NCI-H2196 (cell line): ENCODE data around the gene TIMM17B.

Experiments
- DNase-seq: peaks from one replicate; lab custom pipeline; 2025; ENCODE audit not compliant: unreplicated experiment; lab: John Stamatoyannopoulos, UW

The TIMM17B gene

DNA sequence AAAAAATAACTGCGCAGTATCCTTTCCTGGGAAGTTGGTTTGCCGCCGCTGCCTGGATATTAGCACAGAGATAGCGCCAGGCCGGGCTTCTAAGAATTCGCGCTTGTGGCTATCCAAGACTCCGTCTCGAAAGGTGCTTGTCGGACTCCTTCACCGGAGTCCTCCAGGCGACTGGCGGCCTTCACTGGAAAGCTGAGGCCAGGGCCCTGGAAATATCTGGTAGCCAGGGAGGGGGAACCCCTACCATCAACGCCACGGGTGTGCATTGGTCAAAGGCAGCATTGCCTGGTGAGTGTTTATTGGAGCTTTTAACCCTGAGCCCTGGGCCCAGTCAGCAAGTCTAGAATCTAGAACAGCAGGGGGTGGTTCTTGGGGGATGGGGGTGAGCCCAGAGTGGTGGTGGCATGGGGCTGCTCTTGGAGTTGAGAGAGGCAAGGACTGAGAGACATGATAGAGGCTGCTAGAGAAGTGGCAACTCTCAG is 21.8 kb upstream of the TIMM17B start:
- DNase-seq, result no peak

- DNase-seq, result peak; percentile 90
These were observed 21.2 kb upstream of the TIMM17B start, which contains the start of gene PIM2 for GRCh38 chrX:48918643-48919340. PIM2 (minus strand) TSS chrX:48919024; CDS start chrX:48918834, 190 bp downstream.

DNA sequence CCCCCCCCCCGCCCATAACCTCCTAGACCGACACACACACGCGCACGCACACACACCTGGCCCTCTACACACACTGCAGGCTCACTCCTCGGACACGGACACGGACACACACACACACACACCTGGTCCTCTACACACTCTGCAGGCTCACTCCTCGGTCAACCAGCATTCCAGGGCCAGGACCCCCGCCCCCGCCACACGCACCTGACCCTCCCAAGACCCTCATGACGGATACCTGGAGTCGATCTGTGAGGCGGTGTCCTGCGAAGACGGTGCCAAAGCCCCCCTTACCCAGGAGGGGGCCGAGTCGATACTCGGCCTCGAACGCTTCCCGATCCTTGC is 20.7 kb upstream of the TIMM17B start:
- no peak for DNase-seq

DNA sequence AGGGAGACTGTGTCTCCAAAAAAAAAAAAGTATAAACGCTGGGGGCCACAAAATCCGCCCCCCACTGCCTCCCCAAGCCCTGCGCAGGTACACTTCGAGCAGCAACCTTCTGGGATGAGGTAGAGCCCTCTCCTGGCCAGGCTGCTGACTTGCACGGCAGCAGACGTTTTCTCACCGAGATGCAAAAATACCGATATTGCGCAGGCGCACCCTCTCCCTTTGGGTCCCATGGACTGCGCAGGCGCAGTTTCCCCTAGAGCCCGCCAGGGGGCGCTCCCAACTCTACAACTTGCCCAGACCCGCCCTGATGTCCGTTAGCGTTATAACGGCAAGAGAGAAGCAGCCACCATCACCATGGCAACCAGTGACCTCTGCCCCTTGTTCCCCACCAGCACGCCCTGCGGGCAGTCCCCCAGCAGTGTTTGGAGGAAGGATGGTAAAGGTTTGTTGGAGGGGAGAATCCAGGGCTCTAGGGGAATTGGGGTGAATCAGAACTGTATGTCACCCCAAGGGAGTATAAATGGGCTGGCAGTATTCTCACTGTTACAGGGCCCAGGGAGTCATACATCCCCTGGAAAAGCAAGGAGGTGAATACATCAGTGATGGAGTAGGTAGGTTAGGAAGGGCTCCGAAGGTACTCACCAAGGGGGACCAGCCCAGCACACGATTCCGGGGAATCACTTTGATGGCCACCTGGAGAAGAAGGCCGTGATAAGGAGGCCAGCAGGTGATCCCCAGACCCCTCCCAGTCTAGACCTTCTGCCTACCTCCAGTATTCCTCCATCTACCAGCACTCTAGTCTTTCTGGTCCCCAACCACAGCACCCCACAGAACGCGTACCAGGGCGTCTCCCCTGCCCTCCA is 19.8 kb upstream of the TIMM17B start:
- DNase-seq, result peak; percentile 88

DNA sequence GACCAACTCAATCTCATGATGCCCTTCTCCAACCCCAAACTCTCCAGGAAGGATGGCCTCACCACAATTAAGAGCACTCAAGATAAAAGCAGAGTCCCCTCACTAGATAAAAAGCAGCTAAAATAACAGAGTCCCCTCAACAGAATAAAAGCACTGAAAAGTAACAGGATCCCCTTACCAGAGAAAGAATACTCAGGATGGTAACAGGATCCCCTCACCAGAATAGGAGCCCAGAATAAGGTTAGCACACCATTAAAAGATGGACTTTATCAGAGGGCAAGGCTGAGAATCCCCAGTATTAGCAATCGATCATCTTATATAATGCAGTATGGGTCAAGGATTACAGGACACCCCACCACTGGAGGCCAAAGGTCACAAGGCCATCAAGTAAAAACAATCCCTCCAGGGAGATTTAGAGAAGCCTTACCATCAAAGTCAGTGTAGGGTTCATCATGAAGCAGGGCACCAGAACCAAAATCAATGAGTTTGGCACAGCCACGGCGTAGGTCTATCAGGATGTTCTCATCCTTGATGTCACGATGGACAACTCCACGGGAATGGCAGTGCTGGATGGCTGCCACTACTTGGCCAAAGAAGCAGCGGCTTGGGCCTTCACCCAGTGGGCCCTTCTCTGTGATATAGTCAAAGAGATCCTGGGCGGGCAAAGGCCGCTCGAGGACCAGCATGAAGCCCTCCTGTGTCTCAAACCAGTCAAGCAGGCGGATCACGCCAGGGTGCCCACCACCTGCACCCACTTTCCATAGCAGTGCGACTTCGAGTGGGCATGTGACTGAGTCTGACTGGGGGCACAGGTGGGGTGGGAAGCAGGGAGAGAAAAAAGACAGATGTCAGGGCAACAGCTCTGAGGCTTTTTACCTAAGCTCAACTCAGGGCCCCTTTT is 17.3 kb upstream of the TIMM17B start:
- no peak for DNase-seq

- DNase-seq, result no peak
These were observed 16.2 kb upstream of the TIMM17B start for GRCh38 chrX:48913605-48914366.

DNA sequence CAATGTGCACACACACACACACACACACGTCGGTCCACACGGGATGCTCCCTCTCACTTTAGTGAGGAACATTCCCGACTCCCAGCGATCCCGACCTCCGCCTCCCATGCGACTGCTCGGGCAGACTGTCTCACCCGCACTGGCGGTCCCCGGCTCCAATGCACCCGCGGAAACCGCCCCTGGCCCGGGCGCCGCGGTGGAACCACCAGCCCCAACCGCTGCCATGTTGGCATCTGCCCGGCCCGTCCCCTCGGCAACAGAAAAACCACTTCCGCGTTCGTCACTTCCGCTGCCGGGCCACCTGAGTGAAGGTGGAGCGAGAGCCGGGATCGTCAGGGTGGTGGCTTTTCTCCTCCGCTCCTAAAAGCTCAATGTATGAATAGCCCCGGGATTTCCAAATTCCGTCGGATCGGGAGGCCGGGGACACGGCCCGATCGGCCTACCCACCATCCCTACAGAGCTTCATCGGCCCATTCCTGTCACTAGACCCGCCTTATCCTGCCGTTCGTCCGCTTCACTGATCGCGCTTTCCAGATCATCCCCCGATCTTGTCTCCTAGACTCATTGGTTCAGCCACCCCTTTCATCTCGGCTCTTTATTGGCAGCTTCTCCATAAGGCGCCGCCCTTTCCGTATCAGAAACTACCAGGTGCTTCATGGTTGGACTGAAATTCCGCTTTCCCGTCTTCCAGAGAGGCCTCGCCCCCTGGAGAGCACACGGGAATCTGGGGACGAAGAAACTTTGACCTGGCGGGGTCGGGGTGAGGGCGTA is 14.0 kb upstream of the TIMM17B start, which contains the start of gene SLC35A2:
Gene SLC35A2, minus strand, starts transcription at position 235 of the 771 bp plus-strand sequence. Its CDS starts 10 bp downstream, at position 225.
- peak; percentile 75 for DNase-seq

GRCh38 chrX:48910926-48911411 is 13.4 kb upstream of the TIMM17B start:
- no peak for DNase-seq

- no peak for DNase-seq
These were observed 12.2 kb upstream of the TIMM17B start for GRCh38 chrX:48909703-48910294.

GRCh38 chrX:48908600-48908999 is 11.0 kb upstream of the TIMM17B start:
- no peak for DNase-seq

GRCh38 chrX:48905090-48905790 is 7.7 kb upstream of the TIMM17B start:
- DNase-seq, result no peak

DNA sequence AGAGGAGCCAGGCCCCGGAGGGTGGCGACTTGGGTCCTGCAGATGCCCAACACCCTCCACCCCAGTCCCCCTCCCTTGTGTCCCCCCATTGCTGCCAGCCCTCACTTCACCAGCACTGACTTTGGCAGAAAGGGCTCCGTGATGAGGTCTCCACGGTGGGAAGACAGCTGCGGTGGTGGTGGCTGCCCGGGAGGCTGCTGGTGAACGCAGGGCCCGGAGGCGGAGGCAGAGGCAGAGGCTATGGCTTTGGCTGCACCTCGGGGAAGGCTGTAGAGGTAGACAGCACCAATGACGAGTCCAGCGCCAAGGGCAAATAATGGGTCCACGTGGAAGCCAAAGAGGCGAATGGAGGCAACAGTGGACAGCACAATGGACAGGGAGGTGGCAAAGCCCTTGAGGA is 7.1 kb upstream of the TIMM17B start:
- no peak for DNase-seq

DNA sequence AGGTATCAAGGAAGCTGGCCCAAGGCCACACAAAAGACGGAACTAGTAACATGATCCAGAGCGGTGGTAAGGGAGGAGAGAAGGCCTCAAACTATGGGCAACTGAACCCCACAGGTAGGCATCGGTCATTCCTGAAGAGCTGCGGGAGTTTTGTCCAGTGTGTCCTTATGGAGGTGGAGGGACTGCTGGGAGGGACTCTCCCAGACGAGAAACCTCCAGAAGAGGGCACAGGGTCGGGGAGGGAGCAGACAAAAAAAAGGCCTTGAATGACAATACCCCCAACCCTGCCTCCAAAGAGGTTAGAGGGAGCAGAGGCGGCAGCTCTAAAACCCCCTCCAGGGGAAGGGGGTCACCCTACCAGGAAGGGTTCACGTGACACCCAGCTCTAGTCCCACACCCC is 6.6 kb upstream of the TIMM17B start:
- no peak for DNase-seq

DNA sequence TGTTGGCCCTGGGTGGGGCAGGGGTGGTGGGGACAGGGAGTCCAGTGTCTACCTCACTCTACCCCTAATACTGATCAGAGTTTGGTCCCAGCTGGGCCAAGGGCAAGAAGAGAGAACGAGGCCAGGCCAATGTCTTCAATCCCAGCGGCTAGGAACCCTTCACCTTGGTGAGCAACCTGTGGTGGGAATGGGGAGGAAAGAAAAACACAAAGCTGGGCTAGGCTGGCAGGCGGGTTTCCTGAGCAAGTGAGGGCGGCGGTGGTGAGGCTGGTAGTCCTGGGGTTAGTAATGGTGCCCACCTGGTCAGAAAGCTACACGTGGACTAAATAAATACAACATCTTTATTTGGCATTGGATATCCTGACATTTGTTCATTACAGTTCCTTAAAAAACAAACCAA is 5.7 kb upstream of the TIMM17B start:
- no peak for DNase-seq

- DNase-seq, result no peak
These were observed 5.2 kb upstream of the TIMM17B start for GRCh38 chrX:48902776-48903175.

DNA sequence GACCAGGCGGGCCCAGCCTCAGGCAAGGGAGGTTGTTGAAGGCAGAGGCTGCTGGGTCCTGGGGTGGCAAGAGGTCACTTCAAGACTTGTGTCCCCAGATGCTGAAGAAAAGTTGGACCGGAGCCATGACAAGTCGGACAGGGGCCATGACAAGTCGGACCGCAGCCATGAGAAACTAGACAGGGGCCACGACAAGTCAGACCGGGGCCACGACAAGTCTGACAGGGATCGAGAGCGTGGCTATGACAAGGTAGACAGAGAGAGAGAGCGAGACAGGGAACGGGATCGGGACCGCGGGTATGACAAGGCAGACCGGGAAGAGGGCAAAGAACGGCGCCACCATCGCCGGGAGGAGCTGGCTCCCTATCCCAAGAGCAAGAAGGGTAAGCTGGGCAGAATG is 4.6 kb upstream of the TIMM17B start:
- no peak for DNase-seq

DNA sequence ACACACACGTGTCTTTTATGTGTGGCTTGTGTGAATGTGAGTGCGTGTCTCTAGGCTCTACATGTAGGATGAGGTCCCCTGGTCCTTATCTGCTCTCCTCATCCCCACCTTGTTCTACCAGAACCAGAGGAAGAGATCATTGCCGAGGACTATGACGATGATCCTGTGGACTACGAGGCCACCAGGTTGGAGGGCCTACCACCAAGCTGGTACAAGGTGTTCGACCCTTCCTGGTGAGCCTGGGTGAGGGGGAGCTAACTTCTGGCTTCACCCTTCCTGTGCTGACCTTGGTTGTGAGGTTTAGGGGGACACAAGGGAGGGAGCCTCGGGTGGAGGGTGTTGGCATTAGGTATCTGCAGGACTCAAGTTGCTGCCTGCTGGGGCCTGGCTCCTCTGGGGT is 3.5 kb upstream of the TIMM17B start:
- no peak for DNase-seq

- DNase-seq, result no peak
These were observed 1.5 kb upstream of the TIMM17B start for GRCh38 chrX:48899078-48899410.
